Heart right ventricle (tissue), 16 donors: ENCODE results near the gene OR1S2. TPM values are rescaled to one million over a fixed set of nuclear protein-coding genes. Genes with fewer than 3 reads are reported as not detected.

Experiments used
- ATAC-seq, 8 donors: fragments of 200-7000 bp; cut with Tn5 transposase; one replicate each; pipeline ENCODE4 v1.9.1; 2020; ENCODE audit warnings: mild to moderate bottlenecking in 8 of 8, moderate library complexity in 8 of 8, moderate number of reproducible peaks in 1 of 8
- DNase-seq, 2 donors: peaks; one replicate each; pipeline ENCODE4 v3.0.0-alpha.2; 2020
- H3K27ac ChIP-seq, 10 donors: fragments of 200-600 bp; sonication (generic) in 2 of 10; one replicate each; pipeline versions ENCODE4 v1.5.0 to v1.8.0; 2020 to 2022; ENCODE audit warnings: mild to moderate bottlenecking in 3 of 10
- H3K27me3 ChIP-seq, 7 donors: fragments of 200-600 bp; one replicate each; pipeline ENCODE4 v1.8.0; 2021 to 2022; ENCODE audit warnings: mild to moderate bottlenecking in 2 of 7
- H3K36me3 ChIP-seq, 9 donors: fragments of 200-600 bp; sonication (generic) in 1 of 9; one replicate each; pipeline versions ENCODE4 v1.5.0 to v1.8.0; 2020 to 2022; ENCODE audit warnings: mild to moderate bottlenecking in 2 of 9
- H3K4me1 ChIP-seq, 9 donors: fragments of 200-600 bp; sonication (generic) in 1 of 9; one replicate each; pipeline versions ENCODE4 v1.5.0 to v1.8.0; 2020 to 2022; ENCODE audit warnings: mild to moderate bottlenecking in 4 of 9
- H3K4me3 ChIP-seq, 10 donors: fragments of 200-600 bp; sonication (generic) in 2 of 10; one replicate each; pipeline versions ENCODE4 v1.5.0 to v1.8.0; 2020 to 2022; ENCODE audit warnings: mild to moderate bottlenecking in 7 of 10, moderate library complexity in 2 of 10
- H3K9me3 ChIP-seq, 11 donors: fragments of 200-600 bp in 10 of 11; sonication (generic) in 2 of 11; one replicate each; pipeline versions ENCODE4 v1.5.0 to v1.8.0; 2013 to 2022; ENCODE audit warnings: mild to moderate bottlenecking in 2 of 11, control low read depth in 1 of 11, moderate library complexity in 1 of 11
- CTCF ChIP-seq, 9 donors: fragments of 200-600 bp; sonication (generic) in 2 of 9; IDR thresholded peaks; one replicate each; pipeline versions ENCODE4 v1.5.0 to v1.8.0; 2021 to 2022; ENCODE audit warnings: antibody characterized with exemption in 9 of 9, mild to moderate bottlenecking in 5 of 9, moderate library complexity in 1 of 9
- WGBS, 2 donors: extraction: QIAGEN DNeasy Blood & Tissue Kit; methylation state at CpG; one replicate each; pipeline ENCODE4 v1.1.7; 2013; ENCODE audit warnings: inconsistent platforms in 1 of 2; 5-methylcytosine and 5-hydroxymethylcytosine counted together
- intact Hi-C, 10 donors: fragments of 100-400 bp; cut with DNase I; formaldehyde crosslinking; loops; one replicate each; pipeline versions ENCODE4 v1.11.1 to v1.14.2; 2022
- long read RNA-seq, 3 donors: library from polyadenylated mRNA; unstranded; transcript quantifications; one replicate each; pipeline ENCODE4 v2.0.0, GENCODE V29; 2020 to 2021
- polyA plus RNA-seq, 2 donors: library from polyadenylated mRNA; stranded (reverse); fragments of 200-250 nt; gene quantifications; one replicate each; pipeline ENCODE4 v1.2.3, GENCODE V29; 2013
- total RNA-seq, 10 donors: library from RNA; stranded (reverse); fragmentation: NEBNext Ultra II Directional in 3 of 10; extraction: Animal tissue kit (Norgen Biotek cat#: 25700) in 3 of 10; gene quantifications; one replicate each; pipeline versions ENCODE4 v1.2.1 to v1.2.4, GENCODE V29; 2021 to 2023
- donor health status: Arrhythmogenic right ventricular cardiomyopathy.
- donor health status: ischemic (EF 13 %, LVEDD 7.1; RV severe dilation, severe dysfunction).
- donor health status: healthy with polysubstance abuse.
- donor health status: DM: no; HTN: yes; CAD: no.
- donor health status: DM: no; HTN: no; CAD: no.
- donor health status: ischemic (EF 25% LVEDD 6.9; RV normal size, moderate dysfunction).
- donor health status: ischemic (EF 25% LVEDD 5.7; RV mildly dilated, moderate dysfunction).
- donor health status: healthy.
- donor health status: DM: yes; HTN: yes; CAD: no.
- donor health status: Ischemic cardiomyopathy.
- donor health status: ischemic (EF 35%, LVEDD 5.7; RV mildly dilated, moderate dysfunction).
- donor health status: nonischemic (EF 11% LVEDD 7.7; RV severe dilation, severe dysfunction).
- donor health status: DM: yes; HTN: yes; CAD: no.
- donor health status: PGD.
- donor health status: ischemic (EF 29% LVEDD 5.4; RV normal size, mild dysfunction).
- donor health status: nonischemic (EF 23%, LVEDD 6.1; RV moderate dilation, normal function).

OR1S2 gene
- not detected for total RNA-seq
- polyA plus RNA-seq = not detected
- long read RNA-seq, donor 1 = 0 reads
- long read RNA-seq, donor 2 = 0 reads
- long read RNA-seq, donor 3 = 0 reads

GRCh38 chr11:58204042-58204441 lies at the start of gene OR1S2:
OR1S2 (minus strand) TSS chr11:58204142; CDS start chr11:58204142, 0 bp downstream.
- no peak for TF ChIP-seq CTCF (IDR thresholded peaks at IDR 0.05)
- H3K4me3 ChIP-seq = no peak within 1 kb of the TSS

GRCh38 chr11:58243954-58244353 lies 40.0 kb upstream of the OR1S2 start:
- no peaks in the 10 kb centered on the region for H3K36me3 ChIP-seq
- intact Hi-C loops = no loop called here
- H3K27ac ChIP-seq = no peak overlapping the region
- no peak for DNase-seq
- H3K4me1 ChIP-seq = no peaks in the 10 kb centered on the region
- 95 to 97% methylated on average over 2 of the region's 2 CpGs for WGBS, 2 donors
- H3K4me3 ChIP-seq = no peak overlapping the region
- ATAC-seq = no peak
- H3K9me3 ChIP-seq = peaks cover 0 to 31% (median 14%) of the 10 kb centered on the region in 11 donors
- H3K27me3 ChIP-seq = no peaks in the 10 kb centered on the region
- no peak for TF ChIP-seq CTCF (IDR thresholded peaks at IDR 0.05)

More at GRCh38 chr11:58204042-58204441, at the start of gene OR1S2:
- H3K27me3 ChIP-seq = no peaks in the 10 kb centered on the region
- no peaks in the 10 kb centered on the region for H3K4me1 ChIP-seq
- DNase-seq (no peak), ATAC-seq (no peak)
- no peak within 1 kb of the TSS for H3K27ac ChIP-seq
- H3K36me3 ChIP-seq = no peaks in the 10 kb centered on the region
- intact Hi-C loops = no loop called here
- no peaks in the 10 kb centered on the region for H3K9me3 ChIP-seq

GRCh38 chr11:58227956-58228615 lies 24.1 kb upstream of the OR1S2 start:
- Histone ChIP-seq H3K9me3 (peaks cover 0 to 5% (median 0%) of the 10 kb centered on the region in 11 donors), H3K27ac (no peak overlapping the region), H3K27me3 (no peaks in the 10 kb centered on the region), H3K36me3 (no peaks in the 10 kb centered on the region), H3K4me1 (no peaks in the 10 kb centered on the region), H3K4me3 (no peak overlapping the region)
- DNase-seq = peak in 1 of 2 donors; percentile 6
- intact Hi-C loops = loop anchor here in 1 of 10 donors (10.0 kb wide), 1 partner anchor 53 kb away; no protein-coding TSS in a partner anchor
- no peak for TF ChIP-seq CTCF (IDR thresholded peaks at IDR 0.05)
- no peak for ATAC-seq
- 92 to 95% methylated on average over 32 of the region's 32 CpGs for WGBS, 2 donors

- TF ChIP-seq CTCF (IDR thresholded peaks at IDR 0.05) = no peak
- H3K4me3 ChIP-seq = no peak overlapping the region
- WGBS, 2 donors = 69 to 72% methylated on average over 7 of the region's 7 CpGs
- ATAC-seq = no peak
- H3K4me1 ChIP-seq = no peaks in the 10 kb centered on the region
- intact Hi-C loops = loop anchor here in 1 of 10 donors (10.0 kb wide), 1 partner anchor 48 kb away; no protein-coding TSS in a partner anchor
- H3K27me3 ChIP-seq = no peaks in the 10 kb centered on the region
- no peak overlapping the region for H3K27ac ChIP-seq
- H3K36me3 ChIP-seq = no peaks in the 10 kb centered on the region
- DNase-seq = no peak
- H3K9me3 ChIP-seq = peaks cover 0 to 3% (median 0%) of the 10 kb centered on the region in 11 donors
Measured at GRCh38 chr11:58222721-58223120, 18.8 kb upstream of the OR1S2 start.
